ENCODE measurements around the gene PKMYT1. TPM values are rescaled to one million over a fixed set of nuclear protein-coding genes. Genes with fewer than 3 reads are reported as not detected.
A peak's percentile ranks its signal among the peaks of the same experiment; 100 is the strongest.

The PKMYT1 gene
- total and polyA plus RNA-seq, 9 of the 15 experiments (the other 6 are each of a cell fraction or from before 2014, with no cell fraction given): 8.7 to 201 (median 37.8) TPM

DNA sequence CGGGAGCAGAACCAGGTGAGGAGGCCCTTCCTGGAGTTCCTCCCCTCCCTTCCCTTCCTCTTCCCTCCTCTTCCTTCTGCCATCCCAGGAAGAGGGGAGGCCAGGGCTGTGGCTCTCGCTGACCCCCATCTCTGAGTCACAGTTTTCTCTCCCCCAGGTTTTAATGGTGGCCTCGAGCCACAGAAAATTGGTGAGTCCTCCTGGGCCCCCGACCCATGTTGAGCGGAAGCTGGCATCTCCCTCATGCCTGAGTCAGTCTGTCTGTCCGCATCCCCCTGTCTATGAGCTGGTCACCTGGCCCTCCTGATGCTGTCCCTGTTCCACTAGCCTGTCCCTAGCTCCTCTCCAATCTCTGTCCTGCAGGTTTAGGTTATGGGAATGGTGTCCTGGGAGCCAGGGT lies 19.7 kb upstream of the PKMYT1 start (continued):
- TF ChIP-seq ZSCAN32 (CRISPR knock-in tag; IDR thresholded peaks at IDR 0.05) (no peak), U2AF1 (optimal IDR thresholded peaks at IDR 0.05; ENCODE audit: low read depth, low read length) (no peak), GABPA (tag; conservative IDR thresholded peaks at IDR 0.05; ENCODE audit: low read depth) (no peak), POLR2B (IDR thresholded peaks at IDR 0.05; ENCODE audit: low read depth, partially characterized antibody) (no peak)
- TF ChIP-seq, protein P1, sequence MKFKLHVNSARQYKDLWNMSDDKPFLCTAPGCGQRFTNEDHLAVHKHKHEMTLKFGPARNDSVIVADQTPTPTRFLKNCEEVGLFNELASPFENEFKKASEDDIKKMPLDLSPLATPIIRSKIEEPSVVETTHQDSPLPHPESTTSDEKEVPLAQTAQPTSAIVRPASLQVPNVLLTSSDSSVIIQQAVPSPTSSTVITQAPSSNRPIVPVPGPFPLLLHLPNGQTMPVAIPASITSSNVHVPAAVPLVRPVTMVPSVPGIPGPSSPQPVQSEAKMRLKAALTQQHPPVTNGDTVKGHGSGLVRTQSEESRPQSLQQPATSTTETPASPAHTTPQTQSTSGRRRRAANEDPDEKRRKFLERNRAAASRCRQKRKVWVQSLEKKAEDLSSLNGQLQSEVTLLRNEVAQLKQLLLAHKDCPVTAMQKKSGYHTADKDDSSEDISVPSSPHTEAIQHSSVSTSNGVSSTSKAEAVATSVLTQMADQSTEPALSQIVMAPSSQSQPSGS (CRISPR knock-in tag; IDR thresholded peaks at IDR 0.05): no peak

DNA sequence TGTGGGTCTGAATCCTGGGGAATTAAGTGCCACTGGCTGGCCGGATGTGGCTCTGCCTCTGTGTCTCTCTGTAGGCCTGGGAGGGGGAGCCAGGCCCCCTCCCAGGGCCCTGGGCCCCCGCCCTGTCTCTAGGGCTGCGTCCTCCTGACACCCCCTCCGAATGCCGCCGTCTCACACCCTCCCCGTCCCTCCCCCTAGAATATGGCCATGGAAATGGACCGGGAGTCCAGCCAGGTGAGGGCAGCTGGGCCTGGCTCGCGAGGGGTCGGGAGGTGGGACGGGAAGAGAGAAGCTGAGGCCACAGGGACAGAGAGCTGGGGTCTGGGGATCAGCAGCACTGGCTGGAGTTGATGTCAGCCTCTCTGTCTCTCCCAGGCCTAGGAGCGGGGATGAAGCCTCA lies 16.1 kb upstream of the PKMYT1 start:
- Histone ChIP-seq H3K9me3 (replicated peaks; ENCODE audit: control insufficient read depth, insufficient read depth, low read depth, low read length) (no peaks in the 10 kb centered on the region), H4K20me1 (replicated peaks; ENCODE audit: control insufficient read depth, insufficient read depth, low read length) (no peaks in the 10 kb centered on the region), H3K9me1 (ENCODE audit: control insufficient read depth, insufficient read depth, low read length) (no peaks in the 10 kb centered on the region), H3K79me2 (ENCODE audit: control insufficient read depth, insufficient read depth, low read length) (no peaks in the 10 kb centered on the region), H2AFZ (ENCODE audit: low read depth, low read length) (no peak overlapping the region), H3K4me2 (ENCODE audit: insufficient read depth, low read length) (no peak overlapping the region), H3K36me3 (ENCODE audit: control insufficient read depth, insufficient read depth, low read length) (no peaks in the 10 kb centered on the region), H3K9ac (ENCODE audit: insufficient read depth in 1 of 2, low read depth in 2 of 2, low read length in 2 of 2) (peak overlapping the region in 1 of 2 experiments; percentile 75; a peak in 2 of 4 replicates), H3K27me3 (ENCODE audit: control insufficient read depth in 2 of 2, insufficient read depth in 2 of 2, low read length in 2 of 2) (no peaks in the 10 kb centered on the region), H3K27ac (ENCODE audit: extremely low read depth, low read depth, low read length) (no peak overlapping the region), H3K4me3 (no peak overlapping the region), H3K4me1 (replicated peaks in 1 of 2; ENCODE audit: control insufficient read depth in 2 of 2, insufficient read depth in 2 of 2, low read length in 2 of 2) (peaks cover 0 to 27% of the 10 kb centered on the region in 2 experiments; a peak in 2 of 5 replicates)
- in situ Hi-C loops (cut with MboI): no loop called here
- BruUV-seq (replicated peaks): no TSS peak
- ChIA-PET POLR2A (interaction anchor here (1.0 kb wide), 2 partner anchors 13 to 28 kb away, joined by 3 to 5 read pairs; no protein-coding TSS in a partner anchor), CTCF (ENCODE audit: low intra/inter-chr PET ratio) (no interaction called here)
- intact Hi-C loops (cut with micrococcal nuclease): no loop called here
- ATAC-seq: no peak
- DNase-seq (ENCODE audit: extremely low read depth in 1 of 4, low spot score in 3 of 4): no peak
- 67% methylated on average over 13 of the region's 13 CpGs for WGBS (ENCODE audit: insufficient coverage, low coverage, missing lambda C conversion rate)
- FAIRE-seq: no peak
- TF ChIP-seq DACH1 (IDR thresholded peaks at IDR 0.05; ENCODE audit: partially characterized antibody) (no peak), CCAR2 (IDR thresholded peaks at IDR 0.05; ENCODE audit: low read depth, low read length) (no peak), DMBX1 (CRISPR knock-in tag; IDR thresholded peaks at IDR 0.05; ENCODE audit: borderline replicate concordance) (no peak), SREBF1 (IDR thresholded peaks at IDR 0.05; ENCODE audit: borderline replicate concordance, low read depth, low read length) (no peak), POLR2A (conservative IDR thresholded peaks at IDR 0.05) (no peak), FUS (optimal IDR thresholded peaks at IDR 0.05; ENCODE audit: low read depth, low read length) (no peak), STAG1 (CRISPR knock-in tag; IDR thresholded peaks at IDR 0.05; ENCODE audit: borderline replicate concordance) (no peak), TCF7L2 (IDR thresholded peaks at IDR 0.05; ENCODE audit: low read depth, low read length) (no peak), ZNF165 (CRISPR knock-in tag; IDR thresholded peaks at IDR 0.05; ENCODE audit: borderline replicate concordance) (no peak), NFE2L1 (tag; IDR thresholded peaks at IDR 0.05; ENCODE audit: borderline replicate concordance, low read depth) (no peak)
- TF ChIP-seq, protein P2, sequence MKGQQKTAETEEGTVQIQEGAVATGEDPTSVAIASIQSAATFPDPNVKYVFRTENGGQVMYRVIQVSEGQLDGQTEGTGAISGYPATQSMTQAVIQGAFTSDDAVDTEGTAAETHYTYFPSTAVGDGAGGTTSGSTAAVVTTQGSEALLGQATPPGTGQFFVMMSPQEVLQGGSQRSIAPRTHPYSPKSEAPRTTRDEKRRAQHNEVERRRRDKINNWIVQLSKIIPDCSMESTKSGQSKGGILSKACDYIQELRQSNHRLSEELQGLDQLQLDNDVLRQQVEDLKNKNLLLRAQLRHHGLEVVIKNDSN (CRISPR knock-in tag; IDR thresholded peaks at IDR 0.05): no peak
- TF ChIP-seq, protein P3, sequence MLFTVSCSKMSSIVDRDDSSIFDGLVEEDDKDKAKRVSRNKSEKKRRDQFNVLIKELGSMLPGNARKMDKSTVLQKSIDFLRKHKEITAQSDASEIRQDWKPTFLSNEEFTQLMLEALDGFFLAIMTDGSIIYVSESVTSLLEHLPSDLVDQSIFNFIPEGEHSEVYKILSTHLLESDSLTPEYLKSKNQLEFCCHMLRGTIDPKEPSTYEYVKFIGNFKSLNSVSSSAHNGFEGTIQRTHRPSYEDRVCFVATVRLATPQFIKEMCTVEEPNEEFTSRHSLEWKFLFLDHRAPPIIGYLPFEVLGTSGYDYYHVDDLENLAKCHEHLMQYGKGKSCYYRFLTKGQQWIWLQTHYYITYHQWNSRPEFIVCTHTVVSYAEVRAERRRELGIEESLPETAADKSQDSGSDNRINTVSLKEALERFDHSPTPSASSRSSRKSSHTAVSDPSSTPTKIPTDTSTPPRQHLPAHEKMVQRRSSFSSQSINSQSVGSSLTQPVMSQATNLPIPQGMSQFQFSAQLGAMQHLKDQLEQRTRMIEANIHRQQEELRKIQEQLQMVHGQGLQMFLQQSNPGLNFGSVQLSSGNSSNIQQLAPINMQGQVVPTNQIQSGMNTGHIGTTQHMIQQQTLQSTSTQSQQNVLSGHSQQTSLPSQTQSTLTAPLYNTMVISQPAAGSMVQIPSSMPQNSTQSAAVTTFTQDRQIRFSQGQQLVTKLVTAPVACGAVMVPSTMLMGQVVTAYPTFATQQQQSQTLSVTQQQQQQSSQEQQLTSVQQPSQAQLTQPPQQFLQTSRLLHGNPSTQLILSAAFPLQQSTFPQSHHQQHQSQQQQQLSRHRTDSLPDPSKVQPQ (CRISPR knock-in tag; IDR thresholded peaks at IDR 0.05; ENCODE audit: borderline replicate concordance): no peak
